SW480 (cell line): Measurements from ENCODE around the gene LITAF.
"Not testable (repeated sequence)": the region's sequence is repeated elsewhere in the genome, so short reads cannot be mapped to it uniquely, and the experiment has no call there.

Experiments used
- DNase-seq: peaks from one replicate; pipeline ENCODE4 v3.0.0-alpha.2; 2016; ENCODE audit warnings: low spot score

The LITAF gene

GRCh38 chr16:11597235-11598095 lies 10.7 kb upstream of the LITAF start:
- DNase-seq: peak; percentile 77

- no peak for DNase-seq
These were observed 10.0 kb upstream of the LITAF start for GRCh38 chr16:11596572-11597226.

GRCh38 chr16:11593581-11593980 lies 6.9 kb upstream of the LITAF start:
- no peak for DNase-seq

GRCh38 chr16:11593076-11593475 lies 6.4 kb upstream of the LITAF start:
- not testable (repeated sequence) for DNase-seq

GRCh38 chr16:11591630-11592029 lies 4.9 kb upstream of the LITAF start:
- DNase-seq: not testable (repeated sequence)

GRCh38 chr16:11589198-11589550 lies 2.5 kb upstream of the LITAF start:
- no peak for DNase-seq

- DNase-seq: no peak
These were observed 1.8 kb upstream of the LITAF start for GRCh38 chr16:11588321-11589197.

- DNase-seq: no peak
These were observed 1.0 kb upstream of the LITAF start for GRCh38 chr16:11587643-11588247.

- no peak for DNase-seq
These were observed 302 bp downstream of the LITAF start for GRCh38 chr16:11586378-11586855.

GRCh38 chr16:11585460-11586377 lies 1.0 kb downstream of the LITAF start:
- DNase-seq: no peak

GRCh38 chr16:11583889-11584565 lies 2.7 kb downstream of the LITAF start:
- DNase-seq: no peak

- DNase-seq: no peak
These were observed 3.6 kb downstream of the LITAF start for GRCh38 chr16:11583166-11583565.

GRCh38 chr16:11582157-11582814 lies 4.4 kb downstream of the LITAF start:
- no peak for DNase-seq

- DNase-seq: no peak
These were observed 5.0 kb downstream of the LITAF start for GRCh38 chr16:11581678-11582077.

GRCh38 chr16:11580451-11581086 lies 6.2 kb downstream of the LITAF start:
- DNase-seq: no peak

- not testable (repeated sequence) for DNase-seq
These were observed 9.4 kb downstream of the LITAF start for GRCh38 chr16:11577290-11577660.

- DNase-seq: no peak
These were observed 10.1 kb downstream of the LITAF start for GRCh38 chr16:11576427-11577289.

GRCh38 chr16:11575223-11575589 lies 11.5 kb downstream of the LITAF start:
- no peak for DNase-seq
